ENCODE measurements around the gene HORMAD2. TPM values are rescaled to one million over a fixed set of nuclear protein-coding genes. Genes with fewer than 3 reads are reported as not detected.

HORMAD2 gene
- total and polyA plus RNA-seq, 2 donors (not counting 3 experiments of a cell fraction or from before 2014, with no cell fraction given): not detected

- intact Hi-C loops (cut with micrococcal nuclease) (no loop called here), dilution Hi-C loops (cut with MboI; ENCODE audit: extremely low pct_ligation_motif_present, low sequenced_read_pairs) (no loop called here)
- BruUV-seq (replicated peaks): no TSS peak
- no peak overlapping the region for H3K27ac ChIP-seq (ENCODE audit: insufficient read depth, low read depth, low read length)
- DNase-seq (ENCODE audit: low read depth, low spot score) (no peak), FAIRE-seq (no peak)
- no peaks in the 10 kb centered on the region for H3K9me3 ChIP-seq (replicated peaks; ENCODE audit: control insufficient read depth, insufficient read depth, low read length)
- H3K9me1 ChIP-seq (replicated peaks; ENCODE audit: control insufficient read depth, extremely low read depth, insufficient read depth, low read length): no peaks in the 10 kb centered on the region
- TF ChIP-seq, protein P1, sequence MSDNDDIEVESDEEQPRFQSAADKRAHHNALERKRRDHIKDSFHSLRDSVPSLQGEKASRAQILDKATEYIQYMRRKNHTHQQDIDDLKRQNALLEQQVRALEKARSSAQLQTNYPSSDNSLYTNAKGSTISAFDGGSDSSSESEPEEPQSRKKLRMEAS (IDR thresholded peaks at IDR 0.05; ENCODE audit: insufficient read depth, insufficient read length): no peak
- TF ChIP-seq POLR2AphosphoS5 (IDR thresholded peaks at IDR 0.05; ENCODE audit: insufficient read depth, low read depth, low read length) (no peak), FOS (IDR thresholded peaks at IDR 0.05; ENCODE audit: borderline replicate concordance, insufficient read depth, low read length) (no peak)
- no peak overlapping the region for H3K4me3 ChIP-seq (replicated peaks in 1 of 3; ENCODE audit: insufficient read depth in 1 of 3, low read depth in 1 of 3, low read length in 3 of 3)
- H3K9ac ChIP-seq (replicated peaks; ENCODE audit: extremely low read depth, insufficient read depth, low read length): no peak overlapping the region
- peaks cover 8 to 21% of the 10 kb centered on the region in 2 experiments for H3K27me3 ChIP-seq (ENCODE audit: control insufficient read depth in 2 of 2, insufficient read depth in 2 of 2, low read length in 2 of 2)
- H3K4me1 ChIP-seq (ENCODE audit: control insufficient read depth, extremely low read depth, insufficient read depth, low read length): no peaks in the 10 kb centered on the region
- no peak overlapping the region for H2AFZ ChIP-seq (ENCODE audit: low read depth, low read length)
- no peaks in the 10 kb centered on the region for H3K79me2 ChIP-seq (ENCODE audit: control insufficient read depth, insufficient read depth, low read length)
- no peaks in the 10 kb centered on the region for H3K36me3 ChIP-seq (ENCODE audit: control insufficient read depth in 2 of 2, extremely low read depth in 1 of 2, insufficient read depth in 2 of 2, low read length in 2 of 2)
- ChIA-PET CTCF (no interaction called here), POLR2A (no interaction called here)
- H4K20me1 ChIP-seq (replicated peaks; ENCODE audit: control insufficient read depth, extremely low read depth, insufficient read depth, low read length): no peaks in the 10 kb centered on the region
- H3K4me2 ChIP-seq (ENCODE audit: insufficient read depth, low read length): no peak overlapping the region
These were observed 142.1 kb downstream of the HORMAD2 start for GRCh38 chr22:30222321-30222720.

DNA sequence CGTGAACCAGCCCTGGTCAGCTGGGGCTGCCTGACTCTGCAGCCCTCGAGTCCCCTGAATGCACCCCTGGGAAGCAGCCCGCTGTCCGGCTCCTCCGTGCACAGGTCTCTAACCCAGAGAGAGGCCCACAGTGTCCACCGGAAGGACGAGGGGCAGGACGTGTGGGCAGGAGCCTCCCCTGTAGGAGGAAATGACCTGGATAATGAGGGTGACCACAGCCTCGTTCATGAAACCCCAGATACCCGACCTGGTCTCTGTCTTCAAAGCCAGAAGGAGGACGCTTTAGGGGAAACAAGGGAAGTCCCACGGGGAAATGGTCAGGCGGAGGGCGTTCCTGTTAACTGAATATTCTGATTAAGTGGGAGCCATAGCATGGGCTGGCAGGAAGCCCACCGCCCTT, 143.0 kb downstream of the HORMAD2 start:
- Histone ChIP-seq H3K27ac (ENCODE audit: insufficient read depth, low read depth, low read length) (no peak overlapping the region), H3K4me3 (replicated peaks in 1 of 3; ENCODE audit: insufficient read depth in 1 of 3, low read depth in 1 of 3, low read length in 3 of 3) (no peak overlapping the region), H3K9me1 (replicated peaks; ENCODE audit: control insufficient read depth, extremely low read depth, insufficient read depth, low read length) (no peaks in the 10 kb centered on the region), H3K9me3 (replicated peaks; ENCODE audit: control insufficient read depth, insufficient read depth, low read length) (no peaks in the 10 kb centered on the region), H3K79me2 (ENCODE audit: control insufficient read depth, insufficient read depth, low read length) (no peaks in the 10 kb centered on the region), H3K4me2 (ENCODE audit: insufficient read depth, low read length) (no peak overlapping the region), H3K4me1 (ENCODE audit: control insufficient read depth, extremely low read depth, insufficient read depth, low read length) (no peaks in the 10 kb centered on the region), H3K27me3 (ENCODE audit: control insufficient read depth in 2 of 2, insufficient read depth in 2 of 2, low read length in 2 of 2) (peaks cover 8 to 25% of the 10 kb centered on the region in 2 experiments), H2AFZ (ENCODE audit: low read depth, low read length) (no peak overlapping the region), H4K20me1 (replicated peaks; ENCODE audit: control insufficient read depth, extremely low read depth, insufficient read depth, low read length) (no peaks in the 10 kb centered on the region), H3K36me3 (ENCODE audit: control insufficient read depth in 2 of 2, extremely low read depth in 1 of 2, insufficient read depth in 2 of 2, low read length in 2 of 2) (no peaks in the 10 kb centered on the region), H3K9ac (replicated peaks; ENCODE audit: extremely low read depth, insufficient read depth, low read length) (no peak overlapping the region)
- ChIA-PET CTCF (interaction anchor here (1.1 to 2.2 kb wide), 3 partner anchors 14 to 115 kb away, joined by 4 to 6 read pairs (median 5); no protein-coding TSS in a partner anchor), POLR2A (no interaction called here)
- intact Hi-C loops (cut with micrococcal nuclease): no loop called here
- FAIRE-seq (no peak), DNase-seq (ENCODE audit: low read depth, low spot score) (no peak)
- TF ChIP-seq, protein P1 (IDR thresholded peaks at IDR 0.05; ENCODE audit: insufficient read depth, insufficient read length): no peak
- TF ChIP-seq POLR2AphosphoS5 (IDR thresholded peaks at IDR 0.05; ENCODE audit: insufficient read depth, low read depth, low read length): no peak
- no peak for TF ChIP-seq FOS (IDR thresholded peaks at IDR 0.05; ENCODE audit: borderline replicate concordance, insufficient read depth, low read length)
- no peak for TF ChIP-seq JUN (IDR thresholded peaks at IDR 0.05; ENCODE audit: borderline replicate concordance, insufficient read depth, insufficient read length, low read depth)
- TF ChIP-seq POLR2A (IDR thresholded peaks at IDR 0.05; ENCODE audit: low read depth, low read length): no peak
- no peak for TF ChIP-seq CTCF (IDR thresholded peaks at IDR 0.05; ENCODE audit: extremely low read depth in 1 of 2, insufficient read depth in 1 of 2, low read depth in 1 of 2, low read length in 2 of 2)
- TF ChIP-seq MYC (IDR thresholded peaks at IDR 0.05; ENCODE audit: low read depth, low read length): no peak
- no peak for TF ChIP-seq GATA2 (IDR thresholded peaks at IDR 0.05; ENCODE audit: insufficient read depth, insufficient read length, low read depth, low read length)
- no peak for TF ChIP-seq EZH2 (IDR thresholded peaks at IDR 0.05; ENCODE audit: borderline replicate concordance, low read depth, low read length, severe bottlenecking)
- dilution Hi-C loops (cut with MboI; ENCODE audit: extremely low pct_ligation_motif_present, low sequenced_read_pairs): no loop called here
- no TSS peak for BruUV-seq (replicated peaks)

Data from endothelial cell of umbilical vein (primary cell).